ENCODE data around the gene RAX2. TPM values are rescaled to one million over a fixed set of nuclear protein-coding genes. Genes with fewer than 3 reads are reported as not detected.
"Not testable (repeated sequence)": the region's sequence is repeated elsewhere in the genome, so short reads cannot be mapped to it uniquely, and the experiment has no call there.

The RAX2 gene
- total RNA-seq, 1 experiment from 2014 or later = not detected

GRCh38 chr19:3762130-3762473, 9.9 kb downstream of the RAX2 start:
- peak overlapping the region; percentile 80 for H3K27ac Mint-ChIP-seq (ENCODE audit: unreplicated experiment)
- H3K9me3 Mint-ChIP-seq (ENCODE audit: low read depth, unreplicated experiment) = no peaks in the 10 kb centered on the region
- peak overlapping the region; percentile 91 for H3K4me3 Mint-ChIP-seq (ENCODE audit: low read depth, unreplicated experiment)
- H3K36me3 Mint-ChIP-seq (ENCODE audit: insufficient read depth, unreplicated experiment) = peaks cover 26% of the 10 kb centered on the region
- H3K4me1 Mint-ChIP-seq (ENCODE audit: low read depth, unreplicated experiment) = peaks cover 7% of the 10 kb centered on the region
- intact Hi-C loops (cut with micrococcal nuclease; ENCODE audit: unreplicated experiment) = no loop called here
- H3K27me3 Mint-ChIP-seq (ENCODE audit: unreplicated experiment) = no peaks in the 10 kb centered on the region
- CTCF ChIA-PET = interaction anchor here (1.0 to 2.3 kb wide), 4 partner anchors 52 to 87 kb away, joined by 4 to 7 read pairs (median 6); partner anchors contain the start of gene TJP3
- no peak for TF ChIP-seq CTCF (IDR thresholded peaks at IDR 0.05; ENCODE audit: unreplicated experiment)
- no TSS peak for BruUV-seq (replicated peaks)
- DNase-seq = no peak

GRCh38 chr19:3761382-3762129, 10.5 kb downstream of the RAX2 start, which contains the start of gene APBA3:
APBA3 (minus strand) TSS chr19:3761692; CDS start chr19:3760264, 1,428 bp downstream.
- intact Hi-C loops (cut with micrococcal nuclease; ENCODE audit: unreplicated experiment) = no loop called here

GRCh38 chr19:3760871-3761361, 11.1 kb downstream of the RAX2 start:
- H3K4me3 Mint-ChIP-seq (ENCODE audit: low read depth, unreplicated experiment) = peak overlapping the region; percentile 91
- CTCF ChIA-PET = interaction anchor here (2.3 kb wide), 1 partner anchor 52 kb away, joined by 7 read pairs; the partner anchor contains the start of gene TJP3
- intact Hi-C loops (cut with micrococcal nuclease; ENCODE audit: unreplicated experiment) = no loop called here
- no peaks in the 10 kb centered on the region for H3K27me3 Mint-ChIP-seq (ENCODE audit: unreplicated experiment)
- H3K9me3 Mint-ChIP-seq (ENCODE audit: low read depth, unreplicated experiment) = no peaks in the 10 kb centered on the region
- TF ChIP-seq CTCF (IDR thresholded peaks at IDR 0.05; ENCODE audit: unreplicated experiment) = no peak
- peaks cover 21% of the 10 kb centered on the region for H3K36me3 Mint-ChIP-seq (ENCODE audit: insufficient read depth, unreplicated experiment)
- no TSS peak for BruUV-seq (replicated peaks)
- H3K27ac Mint-ChIP-seq (ENCODE audit: unreplicated experiment) = peak overlapping the region; percentile 80
- no peak for DNase-seq
- H3K4me1 Mint-ChIP-seq (ENCODE audit: low read depth, unreplicated experiment) = peaks cover 7% of the 10 kb centered on the region

More at GRCh38 chr19:3761382-3762129, 10.5 kb downstream of the RAX2 start, which contains the start of gene APBA3:
- Mint-ChIP-seq H3K27me3 (ENCODE audit: unreplicated experiment) (no peaks in the 10 kb centered on the region), H3K4me3 (ENCODE audit: low read depth, unreplicated experiment) (peak within 1 kb of the TSS; percentile 91), H3K36me3 (ENCODE audit: insufficient read depth, unreplicated experiment) (peaks cover 25% of the 10 kb centered on the region), H3K9me3 (ENCODE audit: low read depth, unreplicated experiment) (no peaks in the 10 kb centered on the region), H3K27ac (ENCODE audit: unreplicated experiment) (peak within 1 kb of the TSS; percentile 89), H3K4me1 (ENCODE audit: low read depth, unreplicated experiment) (peaks cover 7% of the 10 kb centered on the region)
- DNase-seq = peak; percentile 90
- peak; percentile 64 for TF ChIP-seq CTCF (IDR thresholded peaks at IDR 0.05; ENCODE audit: unreplicated experiment)
- CTCF ChIA-PET = interaction anchor here (1.0 to 2.3 kb wide), 2 partner anchors 53 to 60 kb away, joined by 5 to 7 read pairs; partner anchors contain the start of gene TJP3
- BruUV-seq (replicated peaks) = no TSS peak

GRCh38 chr19:3759482-3760254, 12.4 kb downstream of the RAX2 start:
- no peak for DNase-seq
- peaks cover 28% of the 10 kb centered on the region for H3K36me3 Mint-ChIP-seq (ENCODE audit: insufficient read depth, unreplicated experiment)
- CTCF ChIA-PET = no interaction called here
- intact Hi-C loops (cut with micrococcal nuclease; ENCODE audit: unreplicated experiment) = no loop called here
- H3K9me3 Mint-ChIP-seq (ENCODE audit: low read depth, unreplicated experiment) = no peaks in the 10 kb centered on the region
- no peak for TF ChIP-seq CTCF (IDR thresholded peaks at IDR 0.05; ENCODE audit: unreplicated experiment)
- peaks cover 7% of the 10 kb centered on the region for H3K4me1 Mint-ChIP-seq (ENCODE audit: low read depth, unreplicated experiment)
- no peak overlapping the region for H3K27ac Mint-ChIP-seq (ENCODE audit: unreplicated experiment)
- no peak overlapping the region for H3K4me3 Mint-ChIP-seq (ENCODE audit: low read depth, unreplicated experiment)
- no peaks in the 10 kb centered on the region for H3K27me3 Mint-ChIP-seq (ENCODE audit: unreplicated experiment)
- BruUV-seq (replicated peaks) = no TSS peak

- intact Hi-C loops (cut with micrococcal nuclease; ENCODE audit: unreplicated experiment); H3K4me1 Mint-ChIP-seq (ENCODE audit: low read depth, unreplicated experiment); H3K27me3 Mint-ChIP-seq (ENCODE audit: unreplicated experiment); H3K4me3 Mint-ChIP-seq (ENCODE audit: low read depth, unreplicated experiment); BruUV-seq (replicated peaks); H3K9me3 Mint-ChIP-seq (ENCODE audit: low read depth, unreplicated experiment); DNase-seq; H3K27ac Mint-ChIP-seq (ENCODE audit: unreplicated experiment): not testable (repeated sequence)
- peaks cover 34% of the 10 kb centered on the region for H3K36me3 Mint-ChIP-seq (ENCODE audit: insufficient read depth, unreplicated experiment)
- CTCF ChIA-PET = interaction anchor here (0.6 kb wide), 1 partner anchor 68 kb away, joined by 3 read pairs; no protein-coding TSS in a partner anchor
Measured at GRCh38 chr19:3758297-3758696, 13.7 kb downstream of the RAX2 start.

- H3K36me3 Mint-ChIP-seq (ENCODE audit: insufficient read depth, unreplicated experiment) = peaks cover 31% of the 10 kb centered on the region
- DNase-seq; BruUV-seq (replicated peaks); intact Hi-C loops (cut with micrococcal nuclease; ENCODE audit: unreplicated experiment); H3K9me3 Mint-ChIP-seq (ENCODE audit: low read depth, unreplicated experiment); CTCF ChIA-PET; H3K27me3 Mint-ChIP-seq (ENCODE audit: unreplicated experiment); H3K27ac Mint-ChIP-seq (ENCODE audit: unreplicated experiment); H3K4me3 Mint-ChIP-seq (ENCODE audit: low read depth, unreplicated experiment); H3K4me1 Mint-ChIP-seq (ENCODE audit: low read depth, unreplicated experiment): not testable (repeated sequence)
Measured at GRCh38 chr19:3757705-3758104, 14.3 kb downstream of the RAX2 start.
